ENCODE results near the gene BAD. TPM values are rescaled to one million over a fixed set of nuclear protein-coding genes. Genes with fewer than 3 reads are reported as not detected.
A peak's percentile ranks its signal among the peaks of the same experiment; 100 is the strongest.

Gene BAD
- total RNA-seq, 2 donors from 2014 or later, result 86.0 to 89.6 TPM

- Histone ChIP-seq H3K4me1 (peaks cover 32% of the 10 kb centered on the region), H3K27me3 (peaks cover 19% of the 10 kb centered on the region), H3K9ac (ENCODE audit: low read depth in 2 of 2, low read length in 2 of 2) (peak overlapping the region; percentile 58 to 89), H3K36me3 (no peaks in the 10 kb centered on the region), H3K4me3 (no peak overlapping the region), H3K9me3 (no peaks in the 10 kb centered on the region), H3K27ac (peak overlapping the region; percentile 99)
- intact Hi-C loops (cut with DNase I), result loop anchor here (2.0 to 5.0 kb wide), 2 partner anchors 35 to 101 kb away; no protein-coding TSS in a partner anchor
- DNase-seq, result no peak
- no peak for TF ChIP-seq CTCF (IDR thresholded peaks at IDR 0.05)
These were observed 18.9 kb upstream of the BAD start for GRCh38 chr11:64303109-64304031.

GRCh38 chr11:64299847-64300648 lies 15.6 kb upstream of the BAD start, which contains the start of gene CATSPERZ:
CATSPERZ (plus strand) TSS chr11:64300358; CDS start chr11:64300411, 53 bp downstream.
- no peaks in the 10 kb centered on the region for H3K36me3 ChIP-seq
- peak within 1 kb of the TSS; percentile 28 for H3K4me3 ChIP-seq
- DNase-seq, result no peak
- H3K27ac ChIP-seq, result no peak within 1 kb of the TSS
- no peaks in the 10 kb centered on the region for H3K9me3 ChIP-seq
- peaks cover 19% of the 10 kb centered on the region for H3K4me1 ChIP-seq
- peak within 1 kb of the TSS; percentile 26 to 56 for H3K9ac ChIP-seq (ENCODE audit: low read depth in 2 of 2, low read length in 2 of 2)
- peaks cover 53% of the 10 kb centered on the region for H3K27me3 ChIP-seq
- intact Hi-C loops (cut with DNase I), result loop anchor here (5.0 kb wide), 1 partner anchor 98 kb away; no protein-coding TSS in a partner anchor
- no peak for TF ChIP-seq CTCF (IDR thresholded peaks at IDR 0.05)

- intact Hi-C loops (cut with DNase I), result no loop called here
- Histone ChIP-seq H3K36me3 (no peaks in the 10 kb centered on the region), H3K9me3 (no peaks in the 10 kb centered on the region), H3K9ac (ENCODE audit: low read depth in 2 of 2, low read length in 2 of 2) (no peak overlapping the region), H3K4me1 (peaks cover 19% of the 10 kb centered on the region), H3K27ac (no peak overlapping the region), H3K4me3 (peak overlapping the region; percentile 27), H3K27me3 (peaks cover 55% of the 10 kb centered on the region)
- DNase-seq, result peak; percentile 65
- TF ChIP-seq CTCF (IDR thresholded peaks at IDR 0.05), result no peak
These were observed 14.7 kb upstream of the BAD start for GRCh38 chr11:64298966-64299846.

GRCh38 chr11:64297699-64298358 lies 13.4 kb upstream of the BAD start:
- peak overlapping the region in 1 of 2 donors; percentile 55 for H3K9ac ChIP-seq (ENCODE audit: low read depth in 2 of 2, low read length in 2 of 2)
- no peak for TF ChIP-seq CTCF (IDR thresholded peaks at IDR 0.05)
- H3K9me3 ChIP-seq, result no peaks in the 10 kb centered on the region
- no peak for DNase-seq
- H3K4me1 ChIP-seq, result peaks cover 19% of the 10 kb centered on the region
- H3K4me3 ChIP-seq, result no peak overlapping the region
- intact Hi-C loops (cut with DNase I), result no loop called here
- no peak overlapping the region for H3K27ac ChIP-seq
- no peaks in the 10 kb centered on the region for H3K36me3 ChIP-seq
- peaks cover 62% of the 10 kb centered on the region for H3K27me3 ChIP-seq

Measured in colonic mucosa (tissue), 4 donors.